Cortex of kidney (tissue), 1 donor: ENCODE results near the gene GALNT15.

Experiments used
- DNase-seq: peaks from one replicate; lab custom pipeline; 2025; lab: John Stamatoyannopoulos, UW

Gene GALNT15, protein sequence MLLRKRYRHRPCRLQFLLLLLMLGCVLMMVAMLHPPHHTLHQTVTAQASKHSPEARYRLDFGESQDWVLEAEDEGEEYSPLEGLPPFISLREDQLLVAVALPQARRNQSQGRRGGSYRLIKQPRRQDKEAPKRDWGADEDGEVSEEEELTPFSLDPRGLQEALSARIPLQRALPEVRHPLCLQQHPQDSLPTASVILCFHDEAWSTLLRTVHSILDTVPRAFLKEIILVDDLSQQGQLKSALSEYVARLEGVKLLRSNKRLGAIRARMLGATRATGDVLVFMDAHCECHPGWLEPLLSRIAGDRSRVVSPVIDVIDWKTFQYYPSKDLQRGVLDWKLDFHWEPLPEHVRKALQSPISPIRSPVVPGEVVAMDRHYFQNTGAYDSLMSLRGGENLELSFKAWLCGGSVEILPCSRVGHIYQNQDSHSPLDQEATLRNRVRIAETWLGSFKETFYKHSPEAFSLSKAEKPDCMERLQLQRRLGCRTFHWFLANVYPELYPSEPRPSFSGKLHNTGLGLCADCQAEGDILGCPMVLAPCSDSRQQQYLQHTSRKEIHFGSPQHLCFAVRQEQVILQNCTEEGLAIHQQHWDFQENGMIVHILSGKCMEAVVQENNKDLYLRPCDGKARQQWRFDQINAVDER

DNA sequence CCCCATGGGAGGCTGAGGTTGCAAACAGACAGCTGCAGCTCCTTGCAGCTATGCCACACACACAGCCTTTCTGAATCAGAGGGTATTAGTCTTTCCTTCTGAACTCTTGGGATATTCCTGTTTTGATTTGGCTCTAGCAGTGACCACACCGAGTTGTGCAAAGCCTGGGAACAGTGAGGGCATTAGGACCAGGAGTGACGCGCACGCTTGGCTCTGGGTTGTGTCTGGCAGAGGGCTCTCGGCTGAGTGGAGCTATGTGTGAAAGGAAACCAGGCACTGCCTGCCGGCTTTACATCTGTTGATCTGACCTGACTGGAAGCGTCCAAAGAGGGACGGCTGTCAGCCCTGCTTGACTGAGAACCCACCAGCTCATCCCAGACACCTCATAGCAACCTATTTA lies at the start of gene GALNT15:
Gene GALNT15, plus strand, starts transcription at position 292 of the 400 bp plus-strand sequence. CDS start 472 bp downstream, outside the sequence.
- no peak for DNase-seq

DNA sequence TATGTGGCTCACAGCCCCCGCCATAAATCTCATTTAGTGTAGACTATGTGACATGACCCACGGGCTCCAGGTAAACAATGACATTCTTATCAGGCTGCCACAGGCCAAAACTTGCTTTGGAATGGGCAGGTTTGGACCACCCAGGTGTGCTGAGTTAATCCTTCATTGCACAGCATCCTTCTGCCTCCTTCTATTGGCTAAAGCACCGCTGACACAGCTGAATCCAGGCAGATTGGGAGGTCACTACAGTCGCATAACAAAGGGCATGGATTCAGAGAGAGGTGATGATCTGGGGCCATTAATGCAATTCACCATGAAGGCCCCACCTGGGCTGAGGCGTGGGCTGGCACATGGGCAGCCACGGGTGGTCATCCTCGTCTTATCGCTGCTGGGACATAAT lies 47.8 kb upstream of the GALNT15 start:
- no peak for DNase-seq

DNA sequence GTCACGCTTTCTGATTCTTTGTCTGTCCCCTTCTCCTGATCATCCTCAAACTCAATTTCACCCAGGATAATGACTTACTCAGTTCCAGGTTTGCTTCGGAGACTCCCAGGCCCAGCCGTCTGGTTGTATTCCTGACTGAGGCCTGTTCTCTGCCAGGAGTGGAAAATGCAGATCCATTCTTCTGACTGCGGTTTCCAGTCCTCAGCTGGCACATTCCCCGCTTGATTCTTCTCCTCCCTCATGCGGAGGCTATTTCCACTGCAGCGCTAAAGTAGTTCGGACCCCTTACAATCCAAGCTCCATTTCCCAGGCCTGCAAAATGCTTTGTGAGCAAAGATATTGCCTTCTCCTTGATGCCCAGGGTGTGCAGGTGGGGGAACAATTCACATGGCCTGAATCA lies 47.2 kb upstream of the GALNT15 start:
- DNase-seq, result no peak

DNA sequence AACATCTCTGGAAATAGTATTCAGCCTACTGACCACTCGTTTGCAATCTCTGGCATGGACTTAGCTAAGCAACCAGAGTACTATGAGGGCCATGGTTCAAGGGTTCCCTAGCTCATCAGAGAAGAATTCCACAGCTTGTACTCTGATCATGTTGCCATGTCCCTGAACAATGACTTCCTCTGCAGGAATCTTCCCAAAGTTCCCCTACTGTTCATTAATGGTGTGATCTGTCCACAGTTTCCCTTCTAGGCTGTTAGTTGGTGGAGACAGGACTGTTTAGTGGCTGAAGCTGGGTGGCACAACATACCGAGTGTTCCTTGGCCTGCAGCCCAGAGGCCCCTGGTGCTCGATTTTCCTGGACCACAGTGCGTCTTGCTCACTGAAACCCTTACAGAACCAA lies 44.4 kb upstream of the GALNT15 start:
- DNase-seq, result no peak

DNA sequence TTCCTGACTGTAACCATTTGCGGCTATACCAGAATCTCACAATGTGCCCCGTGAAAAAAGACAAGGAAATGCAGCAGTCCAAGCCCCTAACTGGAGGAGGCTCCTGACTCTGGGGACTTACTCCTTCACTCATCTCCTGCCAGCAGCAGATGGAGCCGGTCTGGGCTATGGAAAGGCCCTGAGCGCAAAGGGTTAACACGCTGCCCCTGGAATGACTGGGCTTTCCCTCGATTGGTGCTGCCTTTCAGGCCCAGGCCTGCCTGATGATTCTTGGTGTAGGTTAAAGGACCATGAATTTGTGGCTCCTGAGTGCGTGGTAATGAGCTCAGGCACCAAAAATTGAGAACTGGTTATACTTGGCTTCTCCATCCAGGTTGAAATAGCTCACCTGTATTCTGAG lies 42.3 kb upstream of the GALNT15 start:
- no peak for DNase-seq

DNA sequence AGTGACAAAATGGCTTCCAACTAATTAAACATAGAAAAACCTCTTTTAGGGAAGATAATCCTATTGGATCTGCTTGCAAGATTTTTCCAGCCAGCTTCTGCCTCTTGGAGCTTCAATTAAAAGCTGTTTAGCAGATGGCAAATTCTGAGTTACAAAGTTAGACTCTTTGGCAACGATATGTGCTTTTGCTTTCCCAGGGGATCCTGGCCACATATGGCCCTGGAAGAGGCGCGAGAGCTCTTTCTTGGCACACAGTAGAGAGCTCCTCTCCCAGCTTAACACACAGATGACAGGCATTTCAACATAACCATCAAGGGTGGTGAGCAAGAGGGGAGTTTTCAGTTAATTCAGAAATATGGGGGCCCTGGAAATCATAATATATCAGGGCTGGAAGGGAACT lies 41.6 kb upstream of the GALNT15 start:
- DNase-seq, result no peak

DNA sequence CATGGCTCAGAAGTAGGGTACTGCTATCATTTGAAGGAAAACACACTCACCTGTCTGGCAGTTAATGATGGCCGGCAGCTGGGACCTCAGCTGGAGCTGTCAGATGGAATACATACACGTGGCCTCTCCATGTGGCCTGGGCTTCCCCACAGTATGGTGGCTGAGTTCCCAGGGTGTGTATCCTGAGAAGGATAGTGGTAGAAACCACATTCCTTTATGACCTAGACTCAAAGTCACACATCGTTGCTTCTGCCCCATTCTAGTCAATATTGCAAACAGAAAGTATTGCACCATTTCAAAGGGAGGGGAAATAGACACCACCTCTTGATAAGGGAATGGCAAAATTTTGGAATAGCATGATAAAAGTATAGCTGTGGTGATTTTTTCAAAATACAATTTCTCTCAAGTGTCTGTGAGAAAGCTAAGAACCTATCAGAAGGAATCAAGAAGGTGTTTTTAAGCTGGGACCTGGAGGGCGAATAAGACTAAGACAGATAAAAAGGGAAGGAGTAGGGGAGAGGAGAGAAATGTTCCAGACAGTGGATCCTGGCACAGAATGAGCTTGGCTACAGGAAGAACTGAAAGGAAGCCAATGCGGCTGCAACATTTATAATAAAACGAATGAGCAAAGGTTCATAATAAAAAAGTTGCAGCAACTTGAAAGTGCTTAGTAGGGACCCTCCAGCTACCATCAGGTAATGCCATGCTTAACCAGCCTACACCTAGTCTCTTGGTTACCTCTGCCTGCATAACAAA lies 40.1 kb upstream of the GALNT15 start:
- DNase-seq, result no peak

DNA sequence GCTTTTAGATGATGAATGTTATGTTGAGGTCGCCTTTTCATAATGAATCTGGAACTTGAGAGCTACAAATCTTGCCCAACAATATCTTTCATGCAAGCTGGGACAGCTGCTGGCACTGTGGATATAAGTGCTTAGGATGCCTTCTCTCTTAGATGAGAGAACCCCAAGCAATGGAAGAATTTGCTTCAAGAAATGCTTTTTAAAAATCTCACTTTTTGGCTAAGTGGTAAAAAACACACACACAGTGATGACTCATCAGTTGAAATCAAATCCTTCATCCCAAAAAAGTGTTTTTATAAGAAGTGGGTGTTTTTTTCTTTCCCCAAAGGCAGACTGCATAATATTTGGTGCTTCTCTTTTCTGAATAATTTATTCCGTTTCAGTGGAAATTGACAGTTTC lies 38.4 kb upstream of the GALNT15 start:
- no peak for DNase-seq

DNA sequence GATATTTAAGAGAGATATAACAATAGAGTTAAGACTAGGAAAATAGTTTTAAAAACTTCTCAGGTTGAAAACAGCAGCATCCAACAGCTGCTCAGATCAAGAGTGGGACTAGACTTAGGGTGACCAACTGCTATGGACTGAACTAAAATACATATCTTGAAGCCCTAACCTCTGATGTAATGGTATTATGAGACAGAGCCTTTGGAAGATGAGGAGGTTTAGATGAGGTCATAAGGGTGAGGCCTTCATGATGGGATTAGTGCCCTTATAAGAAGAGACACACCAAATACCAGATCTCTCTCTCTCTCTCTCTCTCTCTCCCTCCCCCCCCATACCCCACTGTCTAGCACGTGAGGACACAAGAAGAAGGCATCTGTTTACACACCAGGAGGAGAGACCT lies 37.4 kb upstream of the GALNT15 start:
- DNase-seq, result no peak

DNA sequence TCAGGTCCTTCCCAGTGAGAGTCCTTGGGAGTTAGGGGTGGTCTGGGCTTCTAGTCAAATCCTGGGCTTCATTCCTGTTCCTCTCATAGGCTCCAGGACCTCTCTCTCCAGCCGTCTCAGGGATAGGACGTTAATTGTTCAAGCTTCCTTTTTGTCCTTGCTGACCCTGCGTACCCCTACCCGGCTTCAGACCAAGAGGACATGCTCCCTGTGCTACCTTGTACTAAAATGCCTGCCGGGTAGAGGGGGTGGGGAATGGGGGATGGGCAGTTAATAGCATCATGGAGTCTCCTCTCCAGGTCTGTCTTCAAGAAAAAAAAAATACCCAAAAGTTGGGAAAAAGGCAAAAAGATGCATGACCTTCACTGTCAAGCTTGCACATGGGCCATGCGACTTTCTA lies 36.5 kb upstream of the GALNT15 start:
- no peak for DNase-seq

DNA sequence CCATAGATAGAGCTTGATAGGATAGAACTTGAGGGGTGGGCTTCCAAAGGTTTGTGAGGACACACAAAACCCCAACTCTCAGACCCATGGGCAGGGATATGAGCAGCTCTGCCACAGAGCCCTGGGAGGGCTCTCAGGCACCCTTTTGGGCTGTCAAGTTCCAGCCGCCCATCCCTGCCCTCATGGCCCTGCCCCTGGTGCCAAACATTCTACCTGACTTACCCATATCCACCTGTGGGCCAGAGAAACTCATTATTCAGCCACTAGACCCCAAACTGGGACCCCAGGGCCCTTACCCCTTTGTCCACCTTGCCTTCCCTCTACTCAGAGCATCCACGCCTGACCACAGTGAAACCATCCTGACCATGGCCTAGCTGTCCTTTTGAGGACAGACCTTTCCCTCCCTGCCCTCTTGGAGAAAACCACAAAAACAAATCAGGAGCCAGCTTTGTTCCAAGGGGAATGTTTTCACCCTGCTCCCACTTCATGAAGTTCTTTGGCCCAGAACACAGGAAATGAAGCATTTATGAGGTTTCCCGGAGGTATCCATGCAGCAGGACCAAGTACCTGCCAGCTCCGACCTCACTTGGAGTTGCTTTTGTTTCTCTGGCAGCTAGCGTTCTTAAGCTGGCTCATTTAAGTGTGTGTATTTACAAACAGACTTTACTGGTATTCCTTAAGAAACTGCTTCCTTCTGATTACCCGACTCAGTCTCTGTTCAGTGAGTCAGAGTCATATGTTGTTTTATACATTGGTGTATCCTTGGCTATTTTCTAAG lies 34.2 kb upstream of the GALNT15 start:
- DNase-seq, result no peak

DNA sequence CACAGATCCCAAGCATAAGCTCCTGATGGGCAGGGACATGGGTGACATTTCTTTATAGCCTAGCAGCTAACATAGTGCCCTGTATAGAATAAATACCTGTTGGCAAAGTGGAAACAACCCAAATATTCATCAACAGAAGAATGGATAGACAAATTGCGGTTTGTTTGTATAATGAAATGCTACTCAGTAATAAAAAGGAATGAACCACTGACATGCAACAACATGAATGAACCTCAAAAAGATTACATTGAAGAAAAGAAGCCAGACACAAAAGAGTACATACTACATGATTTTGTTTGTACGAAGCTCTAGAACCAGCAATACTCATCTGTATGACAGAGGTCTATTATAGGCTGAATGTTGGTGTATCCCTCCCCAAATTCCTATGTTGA lies 33.6 kb upstream of the GALNT15 start:
- DNase-seq, result no peak

DNA sequence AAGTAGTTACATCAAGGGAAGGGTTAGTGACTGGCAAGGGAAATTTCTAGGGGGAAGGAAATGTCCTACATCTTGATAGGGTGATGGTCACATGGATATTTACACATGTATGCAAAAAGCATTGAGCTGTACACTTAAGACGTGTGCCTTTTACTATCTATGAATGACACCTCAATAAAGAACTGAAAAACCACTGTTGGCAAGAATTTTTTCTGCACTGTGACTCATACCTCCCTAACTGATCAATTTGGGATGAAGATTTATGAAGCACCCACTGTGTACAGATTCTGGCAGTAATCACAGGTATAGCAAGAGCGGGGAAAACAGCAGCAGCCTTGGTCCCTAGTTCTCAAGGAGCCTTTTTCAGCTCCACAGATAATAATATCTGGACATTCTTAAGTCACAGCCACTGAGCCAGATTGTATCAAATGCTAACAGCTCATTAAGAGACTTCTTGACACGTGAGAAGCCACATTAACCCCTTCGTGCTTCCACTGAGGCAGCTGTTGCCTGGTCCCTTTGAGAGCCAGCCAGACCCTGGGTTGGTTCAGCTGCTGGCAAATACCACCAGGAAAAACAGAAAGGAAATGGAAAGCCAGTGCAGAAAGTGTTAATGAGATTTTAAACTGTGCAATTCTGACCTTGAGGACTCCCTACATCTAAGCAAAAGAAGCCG lies 32.0 kb upstream of the GALNT15 start:
- DNase-seq, result no peak

DNA sequence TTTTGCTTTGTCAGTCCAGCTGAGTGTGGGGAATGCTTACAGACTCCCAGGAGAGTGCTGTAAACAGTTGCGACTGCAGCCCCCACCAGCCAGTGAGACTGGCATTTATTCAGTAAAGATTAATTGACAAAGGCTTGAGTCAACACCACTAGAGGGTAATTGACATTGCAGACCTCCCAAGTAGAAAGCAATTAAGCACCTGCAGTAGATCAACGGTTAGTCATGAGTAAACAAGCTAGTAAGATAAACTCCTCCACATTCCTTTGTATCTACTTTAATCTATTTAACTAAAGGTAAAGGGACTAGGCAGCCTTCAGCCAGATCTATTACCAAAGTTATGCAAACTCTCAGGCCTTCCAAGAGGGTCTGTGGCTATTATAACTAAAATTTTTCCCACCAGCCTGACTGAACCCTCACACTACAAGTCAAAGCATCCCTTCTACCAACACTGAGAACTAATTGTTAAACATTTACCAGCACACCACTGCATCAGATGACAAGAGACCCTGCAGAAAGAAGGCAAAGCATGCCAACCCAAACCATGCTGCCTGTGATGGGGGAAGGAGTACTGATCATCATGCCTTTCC lies 30.5 kb upstream of the GALNT15 start:
- no peak for DNase-seq

DNA sequence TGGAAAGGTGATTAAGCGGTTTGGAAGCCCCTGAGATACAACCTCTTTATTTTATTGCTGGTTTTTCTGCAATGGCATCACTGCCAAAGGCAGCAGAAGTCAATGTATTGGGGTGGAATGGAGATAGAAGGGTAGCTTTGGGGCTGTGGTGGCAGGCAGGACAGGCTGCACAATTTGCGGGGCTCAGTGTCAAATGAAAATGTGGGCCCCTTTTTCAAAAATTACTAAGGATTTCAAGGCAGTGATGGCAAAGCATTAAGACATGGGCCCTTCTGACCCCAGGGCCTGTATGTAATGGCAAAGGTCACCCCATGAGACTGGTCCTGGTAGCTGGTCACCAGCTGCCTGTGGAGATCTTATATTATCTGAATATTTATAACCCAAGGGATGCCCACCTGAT lies 29.3 kb upstream of the GALNT15 start:
- no peak for DNase-seq

DNA sequence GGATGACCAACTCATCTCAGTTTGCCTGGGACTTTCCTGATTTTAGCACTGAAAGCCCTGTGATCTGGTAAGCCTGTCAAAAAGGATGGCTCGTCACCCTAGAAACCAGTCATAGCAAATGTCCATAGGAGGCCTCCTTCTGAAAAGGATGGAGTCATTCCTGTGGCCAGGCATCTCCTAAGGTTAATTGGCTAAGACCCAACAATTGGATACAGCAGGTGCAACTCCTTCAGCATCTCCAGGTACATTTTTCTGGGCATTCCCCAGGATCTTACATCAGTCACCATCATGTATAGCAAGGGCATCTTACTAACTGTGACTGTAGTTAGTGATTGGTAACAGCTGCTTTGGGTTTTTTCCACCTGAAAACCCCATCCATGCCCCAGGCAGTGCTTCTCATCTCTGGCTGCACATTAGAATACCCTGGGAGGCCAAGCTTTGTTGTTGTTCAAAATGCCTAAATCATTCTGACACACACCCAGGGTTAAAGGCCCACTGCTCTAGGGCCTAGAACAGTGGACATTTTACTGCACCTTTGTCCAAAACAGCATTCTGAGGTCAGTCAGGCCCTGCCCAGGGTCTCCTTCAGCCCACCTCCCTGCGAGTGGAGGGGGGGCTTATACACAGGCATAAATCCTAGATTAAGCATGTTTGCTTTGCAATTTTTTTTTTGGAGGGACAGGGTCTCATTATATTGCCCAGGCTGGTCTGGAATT lies 28.3 kb upstream of the GALNT15 start:
- no peak for DNase-seq

DNA sequence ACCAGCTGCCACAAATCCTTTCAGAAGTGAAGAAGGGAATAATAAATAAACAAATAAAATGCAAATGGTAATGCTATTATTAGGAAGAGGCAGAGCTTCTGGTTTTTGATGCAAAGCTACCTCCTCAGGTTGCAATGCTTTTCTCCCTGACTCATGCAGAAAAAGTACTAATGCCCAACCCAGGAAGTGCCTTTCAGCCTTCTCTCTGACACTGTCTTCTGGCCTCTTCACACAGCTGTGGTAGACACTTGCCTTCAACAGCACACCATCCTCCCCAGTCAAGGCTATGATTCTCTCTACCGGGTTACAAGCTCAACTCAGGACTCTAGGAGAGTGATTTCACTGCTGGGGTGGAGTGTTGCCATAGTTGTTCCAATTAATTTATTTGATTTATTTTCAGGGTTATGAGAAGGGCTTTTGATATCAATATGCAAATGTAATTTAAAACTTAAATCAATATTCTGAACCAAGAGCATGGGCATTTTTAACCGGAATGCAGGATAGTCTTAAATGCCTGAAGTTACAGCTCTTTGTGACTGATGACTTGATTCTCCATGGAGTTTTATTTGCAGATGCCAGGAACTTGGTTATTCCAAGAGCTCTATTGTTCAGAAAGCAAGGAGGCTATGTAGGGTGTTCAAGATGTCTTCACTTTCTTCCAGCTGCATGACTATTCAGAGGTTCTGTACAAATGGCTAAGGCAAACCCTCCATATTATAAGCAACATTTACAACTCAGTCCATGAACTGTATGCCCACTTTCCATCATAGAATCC lies 27.1 kb upstream of the GALNT15 start:
- DNase-seq, result no peak

DNA sequence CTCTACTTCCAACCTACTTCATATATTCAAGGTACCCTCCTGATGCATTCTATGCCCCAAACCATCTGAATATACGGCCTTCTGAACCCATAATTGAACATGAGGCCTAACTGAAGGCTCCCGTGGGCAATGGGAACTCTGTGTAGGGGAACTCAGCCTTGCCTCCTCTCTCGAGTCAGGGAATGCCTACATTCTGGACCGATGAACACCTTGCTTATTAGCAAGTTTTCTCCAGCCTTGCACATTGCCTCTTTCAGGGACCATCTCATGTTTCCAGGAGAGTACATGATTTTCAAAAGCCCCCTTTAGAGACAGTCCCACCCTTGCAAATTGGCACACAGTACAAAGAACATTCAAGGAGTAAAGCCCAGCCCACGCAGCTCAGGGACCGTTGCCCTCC lies 26.3 kb upstream of the GALNT15 start:
- no peak for DNase-seq

DNA sequence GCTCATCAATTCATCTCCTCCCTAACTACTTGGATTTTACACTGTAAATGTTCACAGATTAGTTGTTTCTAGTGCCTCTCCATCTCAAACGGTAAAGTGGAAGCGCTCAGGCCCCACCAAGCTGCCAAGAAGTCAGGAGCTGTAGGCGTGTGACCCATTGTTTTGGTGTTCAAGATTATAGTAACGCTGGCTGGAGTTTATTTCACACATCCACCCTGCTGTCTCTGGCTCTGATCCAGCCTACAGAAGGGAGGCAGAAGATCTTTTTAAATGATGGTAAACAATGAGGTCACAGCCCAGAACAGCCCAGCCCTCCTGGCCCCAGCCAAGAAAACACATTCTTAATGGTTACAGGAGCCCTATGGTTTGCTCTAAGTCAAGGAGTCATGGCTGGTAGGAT lies 25.7 kb upstream of the GALNT15 start:
- no peak for DNase-seq

DNA sequence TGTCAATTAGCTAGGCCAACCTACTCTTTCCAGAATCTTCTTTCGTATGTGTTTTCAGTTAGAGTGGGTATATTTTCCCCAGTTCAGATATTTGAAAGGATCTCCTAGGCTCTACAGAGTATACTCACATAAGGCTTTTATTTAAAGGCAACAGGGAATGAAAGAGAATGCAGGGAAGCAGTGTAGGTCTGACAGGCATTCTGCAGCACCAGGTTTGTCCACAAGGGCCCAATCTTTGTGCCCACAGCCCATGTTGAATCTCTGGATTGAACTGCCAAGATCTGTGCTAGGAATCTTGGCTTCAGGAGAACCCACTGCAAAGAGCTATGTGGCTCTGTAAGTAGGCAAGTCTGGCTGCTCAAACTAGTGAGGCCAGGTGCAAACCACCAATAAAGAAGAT lies 24.2 kb upstream of the GALNT15 start:
- DNase-seq, result no peak
